DND-41 (cell line): ENCODE measurements around the gene IFI27L1.

ENCODE experiments used
- ATAC-seq: fragments of 200-7000 bp; cut with Tn5 transposase; 3 replicates; pipeline ENCODE4 v1.9.1; 2021; ENCODE audit warnings: low read depth; ENCODE audit not compliant: insufficient read depth
- DNase-seq: peaks from one replicate; pipeline ENCODE4 v3.0.0-alpha.2; 2020
- H2AFZ ChIP-seq: 2 replicates; pipeline ENCODE4 v1.6.0; 2012; ENCODE audit warnings: low read depth, low read length
- H3K27ac ChIP-seq: 2 replicates; pipeline ENCODE4 v1.5.1; 2012; ENCODE audit warnings: low read length, inconsistent platforms
- H3K27me3 ChIP-seq: fragments of 200-600 bp; sonication (generic); 2 replicates; pipeline ENCODE4 v1.6.0; 2012; ENCODE audit warnings: low read length, mild to moderate bottlenecking, inconsistent platforms; ENCODE audit not compliant: insufficient read depth, poor library complexity
- H3K36me3 ChIP-seq: 2 replicates; pipeline ENCODE4 v1.5.1; 2012; ENCODE audit warnings: low read length, inconsistent platforms; ENCODE audit not compliant: insufficient read depth
- H3K4me1 ChIP-seq: 2 replicates; pipeline ENCODE4 v1.5.1; 2012; ENCODE audit warnings: mild to moderate bottlenecking, low read length; ENCODE audit not compliant: insufficient read depth
- H3K4me2 ChIP-seq: 2 replicates; pipeline ENCODE4 v1.6.0; 2012; ENCODE audit warnings: mild to moderate bottlenecking, moderate library complexity, low read length, inconsistent platforms; ENCODE audit not compliant: insufficient read depth
- H3K4me3 ChIP-seq, 2 experiments: fragments of 200-600 bp in 1 of 2; shearing (Covaris generic) in 1 of 2; 2 replicates each; pipeline ENCODE4 v1.5.1; 2012 to 2016; ENCODE audit warnings: inconsistent platforms in 2 of 2, low read length in 2 of 2, mild to moderate bottlenecking in 2 of 2, low read depth in 1 of 2, moderate library complexity in 1 of 2
- H3K79me2 ChIP-seq: 2 replicates; pipeline ENCODE4 v1.6.0; 2012; ENCODE audit warnings: low read length, inconsistent platforms; ENCODE audit not compliant: insufficient read depth
- H3K9ac ChIP-seq: 2 replicates; pipeline ENCODE4 v1.6.0; 2012; ENCODE audit warnings: low read depth, mild to moderate bottlenecking, inconsistent platforms, low read length, moderate library complexity
- H3K9me3 ChIP-seq: 2 replicates; pipeline ENCODE4 v1.5.1; 2012; ENCODE audit warnings: low read length, moderate library complexity, mild to moderate bottlenecking, inconsistent platforms; ENCODE audit not compliant: insufficient read depth, severe bottlenecking
- H4K20me1 ChIP-seq: 2 replicates; pipeline ENCODE4 v1.6.0; 2012; ENCODE audit warnings: low read length; ENCODE audit not compliant: insufficient read depth
- EZH2 ChIP-seq: IDR thresholded peaks from 3 replicates; pipeline ENCODE4 v1.6.1; 2012; ENCODE audit warnings: borderline replicate concordance, low read depth, mild to moderate bottlenecking, moderate library complexity, low read length, inconsistent platforms; ENCODE audit not compliant: severe bottlenecking
- TF ChIP-seq, protein P1 (sequence below): IDR thresholded peaks from 2 replicates; pipeline ENCODE4 v1.5.1; 2012; ENCODE audit warnings: borderline replicate concordance, low read length, moderate library complexity, mild to moderate bottlenecking; ENCODE audit not compliant: poor library complexity, severe bottlenecking; ENCODE audit errors: extremely low read depth

IFI27L1 gene

DNA sequence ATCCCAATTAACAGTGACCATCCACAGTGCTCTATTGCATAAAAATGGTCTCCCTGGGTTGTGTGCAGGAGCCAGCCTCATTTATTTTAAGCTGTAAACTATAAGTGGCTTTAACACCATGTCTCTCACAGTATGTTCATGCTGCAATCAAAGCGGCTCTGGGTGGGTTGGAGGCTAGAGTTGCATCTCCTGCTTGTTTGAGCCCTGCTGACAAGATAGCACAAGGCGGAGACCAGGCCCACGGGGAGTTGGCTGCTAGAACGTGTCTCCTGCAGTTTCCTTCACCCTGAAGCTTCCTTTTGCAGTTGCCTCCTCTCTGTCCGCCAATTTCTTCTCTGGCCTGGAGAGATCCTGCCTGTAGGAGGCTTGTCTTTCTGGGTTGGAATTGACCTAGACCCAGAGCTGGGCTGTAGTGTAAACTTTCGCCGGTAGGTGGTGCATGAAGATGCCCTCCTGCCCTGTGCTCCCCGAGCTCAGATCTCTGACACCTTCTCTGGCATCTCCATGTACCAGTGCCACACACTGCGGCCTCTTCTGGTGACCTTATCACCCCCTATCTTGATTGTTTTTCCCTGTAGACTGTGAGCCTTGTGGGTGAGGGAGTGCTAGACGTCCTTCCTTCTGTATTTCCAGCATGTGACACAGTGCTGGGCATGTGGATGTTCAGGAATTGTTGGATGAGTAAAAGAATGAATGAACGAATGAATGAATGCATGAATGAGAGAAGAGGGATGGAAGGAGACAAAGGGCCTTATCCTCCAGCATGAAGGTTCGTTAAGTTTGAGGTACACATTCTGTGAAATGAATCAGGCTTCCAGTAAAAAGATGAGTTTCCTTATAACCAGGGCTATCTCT, 44.6 kb upstream of the IFI27L1 start:
- Histone ChIP-seq H3K79me2 (no peaks in the 10 kb centered on the region), H3K36me3 (no peaks in the 10 kb centered on the region), H3K4me2 (no peak overlapping the region), H2AFZ (no peak overlapping the region), H3K4me3 (no peak overlapping the region), H4K20me1 (peaks cover 7% of the 10 kb centered on the region), H3K9ac (no peak overlapping the region), H3K4me1 (no peaks in the 10 kb centered on the region), H3K27me3 (peaks cover 3% of the 10 kb centered on the region), H3K27ac (no peak overlapping the region), H3K9me3 (no peaks in the 10 kb centered on the region)
- ATAC-seq (peak; percentile 98), DNase-seq (peak; percentile 73)
- TF ChIP-seq EZH2 = no peak
- TF ChIP-seq, protein P1, sequence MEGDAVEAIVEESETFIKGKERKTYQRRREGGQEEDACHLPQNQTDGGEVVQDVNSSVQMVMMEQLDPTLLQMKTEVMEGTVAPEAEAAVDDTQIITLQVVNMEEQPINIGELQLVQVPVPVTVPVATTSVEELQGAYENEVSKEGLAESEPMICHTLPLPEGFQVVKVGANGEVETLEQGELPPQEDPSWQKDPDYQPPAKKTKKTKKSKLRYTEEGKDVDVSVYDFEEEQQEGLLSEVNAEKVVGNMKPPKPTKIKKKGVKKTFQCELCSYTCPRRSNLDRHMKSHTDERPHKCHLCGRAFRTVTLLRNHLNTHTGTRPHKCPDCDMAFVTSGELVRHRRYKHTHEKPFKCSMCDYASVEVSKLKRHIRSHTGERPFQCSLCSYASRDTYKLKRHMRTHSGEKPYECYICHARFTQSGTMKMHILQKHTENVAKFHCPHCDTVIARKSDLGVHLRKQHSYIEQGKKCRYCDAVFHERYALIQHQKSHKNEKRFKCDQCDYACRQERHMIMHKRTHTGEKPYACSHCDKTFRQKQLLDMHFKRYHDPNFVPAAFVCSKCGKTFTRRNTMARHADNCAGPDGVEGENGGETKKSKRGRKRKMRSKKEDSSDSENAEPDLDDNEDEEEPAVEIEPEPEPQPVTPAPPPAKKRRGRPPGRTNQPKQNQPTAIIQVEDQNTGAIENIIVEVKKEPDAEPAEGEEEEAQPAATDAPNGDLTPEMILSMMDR = peak; percentile 91

GRCh38 chr14:94037954-94038353, 43.2 kb upstream of the IFI27L1 start:
- no peaks in the 10 kb centered on the region for H3K79me2 ChIP-seq
- H3K4me1 ChIP-seq = no peaks in the 10 kb centered on the region
- ATAC-seq (no peak), DNase-seq (no peak)
- no peak overlapping the region for H3K4me3 ChIP-seq
- peaks cover 7% of the 10 kb centered on the region for H4K20me1 ChIP-seq
- H2AFZ ChIP-seq = no peak overlapping the region
- H3K27me3 ChIP-seq = peaks cover 3% of the 10 kb centered on the region
- no peak overlapping the region for H3K9ac ChIP-seq
- H3K4me2 ChIP-seq = no peak overlapping the region
- no peak overlapping the region for H3K27ac ChIP-seq
- no peaks in the 10 kb centered on the region for H3K9me3 ChIP-seq
- no peaks in the 10 kb centered on the region for H3K36me3 ChIP-seq
- no peak for TF ChIP-seq EZH2
- TF ChIP-seq, protein P1 = no peak

DNA sequence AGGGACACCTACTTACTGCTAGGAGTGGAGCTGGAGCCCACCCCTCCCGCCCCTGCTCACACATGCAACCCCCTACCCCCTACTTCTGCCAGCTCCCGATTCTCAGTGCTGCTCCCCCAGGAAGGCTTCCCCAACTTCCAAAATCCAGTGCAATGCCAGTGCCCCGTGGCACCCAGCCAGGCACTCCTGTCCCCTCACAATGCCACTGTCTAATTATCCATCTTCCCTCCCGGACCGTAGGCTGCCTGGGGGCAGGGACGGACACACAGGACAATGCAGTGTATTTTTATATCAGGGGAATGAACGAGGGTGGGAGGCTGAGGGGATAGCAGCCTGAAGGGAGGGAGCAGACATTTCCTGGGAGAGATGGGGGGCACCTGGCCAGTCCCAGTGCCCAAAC, 42.6 kb upstream of the IFI27L1 start:
- Histone ChIP-seq H3K4me2 (no peak overlapping the region), H3K27me3 (peaks cover 3% of the 10 kb centered on the region), H3K4me3 (no peak overlapping the region), H3K36me3 (no peaks in the 10 kb centered on the region), H3K9ac (no peak overlapping the region), H2AFZ (no peak overlapping the region), H3K27ac (no peak overlapping the region), H3K9me3 (no peaks in the 10 kb centered on the region), H4K20me1 (peaks cover 7% of the 10 kb centered on the region), H3K79me2 (no peaks in the 10 kb centered on the region), H3K4me1 (no peaks in the 10 kb centered on the region)
- DNase-seq (no peak), ATAC-seq (no peak)
- TF ChIP-seq, protein P1 = no peak
- TF ChIP-seq EZH2 = no peak
